H1 (cell line): ENCODE data around the gene DCTN2. TPM values are rescaled to one million over a fixed set of nuclear protein-coding genes. Genes with fewer than 3 reads are reported as not detected.

Source experiments
- CBX5 ChIP-seq: fragments of 300-800, 300-1000 bp; sonication (generic); IDR thresholded peaks from 2 replicates; pipeline ENCODE4 v1.7.1; 2016; ENCODE audit warnings: antibody characterized with exemption, low read length, low read depth
- polyA plus RNA-seq, 7 experiments: library from polyadenylated mRNA; depleted of rRNA in 3 of 7; stranded (reverse) in 5 of 7; unstranded in 2 of 7; fragments of >200 nt in 5 of 7; fragments of 200-250 nt in 2 of 7; gene quantifications; 1 replicate in 5 of 7; 2 replicates in 1 of 7; 4 replicates in 1 of 7; pipeline versions ENCODE4 v1.2.1 to v1.2.3, GENCODE V29; 2011 to 2013; ENCODE audit warnings: missing spikeins in 2 of 7, mixed read lengths in 2 of 7
- total RNA-seq: library from RNA; stranded (reverse); fragmentation: NEBNext Ultra II Directional; extraction: Animal tissue kit (Norgen Biotek cat#: 25700); gene quantifications from 2 replicates; pipeline ENCODE4 v1.2.1, GENCODE V29; 2021
- TF ChIP-seq, protein P1 (sequence below): IDR thresholded peaks from 2 replicates; pipeline ENCODE4 v1.6.1; 2011; ENCODE audit warnings: low read depth, mild to moderate bottlenecking, low read length; ENCODE audit not compliant: insufficient read depth

Gene DCTN2
- total and polyA plus RNA-seq, 2 of the 8 experiments (the other 6 are each of a cell fraction or from before 2014, with no cell fraction given), result 90.3 to 91.9 TPM

DNA sequence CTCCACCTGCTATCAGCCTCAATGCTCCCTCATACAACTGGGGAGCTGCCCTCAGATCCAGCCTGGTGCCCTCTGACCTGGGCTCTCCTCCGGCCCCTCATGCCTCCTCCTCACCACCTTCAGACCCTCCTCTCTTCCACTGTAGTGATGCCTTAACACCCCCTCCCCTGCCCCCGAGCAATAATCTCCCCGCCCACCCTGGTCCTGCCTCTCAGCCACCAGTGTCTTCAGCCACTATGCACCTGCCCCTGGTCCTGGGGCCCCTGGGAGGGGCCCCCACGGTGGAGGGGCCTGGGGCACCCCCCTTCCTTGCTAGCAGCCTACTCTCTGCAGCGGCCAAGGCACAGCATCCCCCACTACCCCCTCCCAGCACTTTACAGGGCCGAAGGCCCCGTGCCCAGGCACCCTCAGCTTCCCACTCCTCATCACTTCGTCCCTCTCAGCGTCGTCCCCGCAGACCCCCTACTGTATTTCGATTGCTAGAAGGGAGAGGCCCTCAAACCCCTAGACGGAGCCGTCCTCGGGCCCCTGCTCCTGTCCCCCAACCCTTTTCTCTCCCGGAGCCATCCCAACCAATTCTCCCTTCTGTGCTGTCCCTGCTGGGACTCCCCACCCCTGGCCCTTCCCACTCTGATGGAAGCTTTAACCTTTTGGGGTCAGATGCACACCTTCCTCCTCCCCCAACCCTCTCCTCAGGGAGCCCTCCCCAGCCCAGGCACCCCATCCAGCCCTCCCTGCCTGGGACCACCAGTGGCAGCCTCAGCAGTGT is 21.2 kb downstream of the DCTN2 start (continued):
- no peak for TF ChIP-seq CBX5
- TF ChIP-seq, protein P1, sequence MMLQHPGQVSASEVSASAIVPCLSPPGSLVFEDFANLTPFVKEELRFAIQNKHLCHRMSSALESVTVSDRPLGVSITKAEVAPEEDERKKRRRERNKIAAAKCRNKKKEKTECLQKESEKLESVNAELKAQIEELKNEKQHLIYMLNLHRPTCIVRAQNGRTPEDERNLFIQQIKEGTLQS, result no peak
